HG03432 (cell line): Measurements from ENCODE around the gene PGLYRP4.
"Not testable (repeated sequence)": the region's sequence is repeated elsewhere in the genome, so short reads cannot be mapped to it uniquely, and the experiment has no call there.

Experiments used
- ATAC-seq: cut with Tn5 transposase; IDR thresholded peaks from one replicate; pipeline ENCODE4 v1.9.1; 2021; ENCODE audit warnings: mild to moderate bottlenecking, moderate library complexity; ENCODE audit not compliant: unreplicated experiment

PGLYRP4 gene

GRCh38 chr1:153357076-153357852 is 8.6 kb upstream of the PGLYRP4 start:
- no peak for ATAC-seq

GRCh38 chr1:153356392-153357075 is 7.9 kb upstream of the PGLYRP4 start:
- ATAC-seq: no peak

GRCh38 chr1:153355445-153356071 is 6.9 kb upstream of the PGLYRP4 start:
- ATAC-seq: no peak

DNA sequence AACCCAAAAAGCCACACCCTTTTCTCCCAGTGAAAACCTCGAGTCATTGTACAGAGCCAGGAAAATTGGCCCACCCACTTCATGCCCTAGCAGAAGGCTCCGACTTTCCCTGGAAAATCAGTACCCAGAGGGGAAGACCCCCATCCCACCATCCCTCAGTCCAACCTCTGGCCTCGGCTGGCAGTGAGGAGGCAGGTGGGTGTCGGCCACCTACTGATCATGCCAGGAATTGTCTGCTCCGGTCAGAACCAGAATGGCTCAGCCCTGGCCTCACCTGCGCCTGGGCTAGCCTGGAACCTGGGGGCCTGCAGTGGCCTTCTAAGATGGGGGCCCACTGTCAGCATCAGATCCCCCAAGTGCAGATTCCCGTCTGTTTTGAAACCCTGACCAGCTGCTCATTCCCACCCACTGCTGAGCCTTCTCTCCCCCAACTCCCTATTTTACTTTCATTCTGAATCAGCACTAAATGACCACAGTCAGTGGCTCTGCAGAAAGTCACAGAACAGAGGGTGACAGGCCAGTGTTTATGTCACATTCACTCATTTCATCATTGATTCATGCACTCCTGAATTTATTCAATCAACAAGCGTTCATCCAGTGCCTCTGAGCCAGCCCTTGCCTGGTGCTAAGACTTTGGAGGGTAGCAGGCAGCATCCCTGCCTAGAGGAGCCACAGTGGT is 6.0 kb upstream of the PGLYRP4 start:
- no peak for ATAC-seq

- no peak for ATAC-seq
Measured at GRCh38 chr1:153353226-153353947, 4.7 kb upstream of the PGLYRP4 start.

- ATAC-seq: no peak
Measured at GRCh38 chr1:153352523-153352922, 3.9 kb upstream of the PGLYRP4 start.

DNA sequence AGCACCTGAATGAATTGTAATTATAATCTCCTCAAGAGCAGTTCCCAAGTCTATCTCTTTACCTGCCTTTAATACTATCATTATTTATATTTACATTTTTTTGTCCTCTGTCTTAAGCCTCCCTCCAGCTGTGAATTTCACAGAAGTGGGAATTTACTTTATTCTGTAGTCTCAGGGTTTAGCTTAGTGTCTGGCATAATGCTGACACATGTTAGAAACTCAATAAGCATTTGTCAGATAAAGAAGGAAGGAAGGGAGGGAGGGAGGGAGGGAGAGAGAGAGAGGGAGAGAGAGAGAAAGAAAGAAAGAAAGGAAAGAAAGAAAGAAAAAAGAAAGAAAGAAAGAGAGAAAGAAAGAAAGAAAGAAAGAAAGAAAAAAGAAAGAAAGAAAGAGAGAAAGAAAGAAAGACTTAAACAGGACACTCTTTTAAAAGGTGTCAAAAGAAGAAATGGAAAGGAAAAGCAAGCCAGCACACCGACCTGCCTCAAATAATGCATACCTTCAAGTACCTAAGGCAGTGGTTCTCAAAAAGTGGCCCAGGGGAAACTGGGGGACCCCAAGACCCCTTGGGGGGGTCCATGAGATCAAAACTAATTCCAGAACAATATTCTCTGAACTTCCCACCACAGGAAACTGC is 1.8 kb upstream of the PGLYRP4 start:
- no peak for ATAC-seq

DNA sequence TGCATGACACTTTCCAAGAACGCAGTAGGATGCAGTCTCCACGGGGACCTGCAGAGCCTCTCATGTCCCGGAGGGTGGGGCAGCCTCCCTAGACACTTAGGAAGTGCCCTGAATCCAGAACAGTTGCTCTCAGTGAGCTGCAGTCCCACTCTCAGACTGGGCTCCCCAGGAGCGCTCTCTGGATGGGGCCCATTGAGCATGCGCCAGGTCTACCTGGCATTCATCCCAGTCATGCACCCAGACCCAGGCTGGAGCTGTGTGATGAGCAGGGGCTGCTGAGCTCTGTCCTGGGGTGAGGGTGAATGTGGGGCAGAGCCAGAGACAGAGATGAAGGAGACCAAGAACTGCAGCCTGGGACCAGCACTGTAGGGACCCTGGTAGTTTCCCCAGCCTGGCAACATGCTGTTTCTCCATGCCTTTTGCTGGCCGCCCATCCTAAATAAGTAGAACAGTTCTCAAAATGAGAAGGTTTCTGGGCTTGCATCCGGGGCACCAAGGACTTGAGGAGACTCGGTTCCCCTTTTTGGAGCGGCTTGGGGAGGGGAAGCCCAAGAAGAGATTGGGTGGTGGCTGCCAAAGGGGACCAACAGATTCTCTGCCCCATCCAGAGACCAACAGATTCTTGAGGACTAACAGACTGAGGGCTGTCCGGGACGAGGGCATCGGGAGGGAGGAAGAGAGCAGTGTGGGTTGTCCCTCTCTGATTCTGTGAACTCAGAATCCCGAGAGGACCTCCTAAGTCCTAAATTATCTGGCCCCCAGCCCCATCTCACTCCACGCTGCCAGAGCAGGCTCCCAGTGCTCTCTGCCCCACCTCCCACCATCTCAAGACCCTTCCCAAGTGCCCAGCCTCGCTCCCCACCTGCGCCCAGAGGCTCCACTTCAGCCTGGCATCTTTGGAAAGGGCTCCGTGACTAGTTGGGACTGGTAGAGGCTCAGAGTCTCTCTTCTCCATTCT is 1.0 kb upstream of the PGLYRP4 start:
- ATAC-seq: no peak

DNA sequence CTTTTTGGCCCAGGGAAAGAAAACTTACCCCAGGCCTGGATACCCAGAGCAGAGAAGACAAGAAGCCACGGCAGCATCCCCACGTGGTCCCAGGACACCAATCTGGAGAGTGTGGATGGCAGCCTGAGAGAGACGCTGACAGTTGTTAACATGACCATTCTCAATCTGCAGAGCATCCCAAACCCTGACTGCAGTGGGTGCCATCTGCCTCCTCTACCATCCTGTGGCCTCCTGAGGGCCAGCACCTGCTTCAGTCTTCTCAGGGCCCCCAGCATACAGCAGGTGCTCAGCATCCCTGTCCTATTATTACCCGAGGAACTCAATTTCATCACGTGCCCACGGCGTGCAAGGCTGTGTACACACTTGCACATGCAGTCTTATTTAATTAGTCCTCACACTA is 785 bp downstream of the PGLYRP4 start:
- ATAC-seq: no peak

- ATAC-seq: not testable (repeated sequence)
Measured at GRCh38 chr1:153347049-153347448, 1.6 kb downstream of the PGLYRP4 start.

DNA sequence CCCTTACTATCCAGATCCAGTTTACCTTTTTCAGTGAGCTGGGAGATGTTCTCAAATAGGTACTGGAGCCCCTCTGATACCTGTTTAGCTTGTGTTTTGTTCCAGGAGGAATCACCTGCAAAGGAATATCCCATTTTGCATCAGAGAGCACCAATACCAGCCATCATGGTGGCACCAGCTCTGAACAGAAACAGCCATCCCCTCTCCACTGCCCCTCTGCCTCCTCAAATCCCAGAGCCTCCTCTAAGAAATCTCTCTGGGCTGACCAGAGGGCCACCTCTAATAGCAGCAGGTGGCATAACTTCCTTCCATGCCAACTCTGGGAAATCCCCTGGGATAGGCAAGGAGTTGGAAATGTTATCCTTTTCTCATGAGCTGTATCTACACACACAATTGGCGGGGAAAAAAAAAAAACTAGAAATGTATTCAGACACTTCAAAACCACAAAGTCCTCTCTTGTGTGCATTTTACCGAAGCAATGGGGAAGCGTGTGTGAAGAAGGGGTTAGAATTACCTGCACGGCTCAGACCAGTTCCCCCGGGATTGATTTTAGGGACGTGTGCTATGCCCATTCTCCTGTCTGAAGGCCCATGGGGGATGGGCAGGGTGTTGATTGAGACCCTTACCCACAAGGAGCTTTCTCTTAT is 2.4 kb downstream of the PGLYRP4 start:
- no peak for ATAC-seq

DNA sequence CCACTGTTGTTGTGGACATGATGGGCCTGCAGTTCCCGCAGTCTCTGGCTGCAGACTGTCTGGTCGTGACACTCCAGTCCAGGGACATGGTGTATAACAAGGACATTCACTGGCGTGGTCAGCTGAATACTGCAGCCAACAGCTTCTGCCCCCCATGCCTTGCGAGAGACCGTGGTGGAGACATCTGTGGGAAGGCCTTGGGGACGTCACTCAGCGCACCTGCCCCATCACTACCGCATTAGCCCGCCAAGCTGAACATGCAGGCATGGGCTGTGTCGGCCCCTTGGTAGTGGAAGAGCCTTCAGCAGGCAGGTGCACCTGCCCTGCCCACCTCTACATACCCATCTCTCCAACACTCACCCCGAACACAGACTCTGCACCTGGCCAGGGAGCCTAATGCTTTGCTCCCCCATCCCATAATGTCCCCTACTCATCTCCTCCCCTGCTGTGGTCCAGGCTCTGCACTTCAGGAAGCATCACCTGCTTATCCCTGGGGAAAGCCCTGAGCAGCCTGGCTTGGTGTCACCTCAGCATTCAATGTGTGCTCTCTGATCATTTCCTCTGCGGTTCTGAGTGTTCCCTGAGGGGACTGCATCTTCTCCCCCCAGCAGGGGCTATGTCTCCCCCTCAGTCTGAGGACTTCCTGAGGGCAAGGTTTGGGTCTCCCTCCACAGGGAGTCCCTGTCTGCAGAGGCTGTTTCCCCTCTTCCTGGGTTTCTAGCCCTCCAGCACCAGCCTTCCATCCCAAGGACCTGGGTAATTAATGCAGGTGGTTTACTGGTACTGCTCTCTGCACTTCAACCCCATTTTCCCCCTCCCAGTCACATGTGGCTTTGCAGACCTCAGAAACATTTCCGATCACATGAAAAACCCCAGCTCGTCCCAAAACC is 3.2 kb downstream of the PGLYRP4 start:
- no peak for ATAC-seq

DNA sequence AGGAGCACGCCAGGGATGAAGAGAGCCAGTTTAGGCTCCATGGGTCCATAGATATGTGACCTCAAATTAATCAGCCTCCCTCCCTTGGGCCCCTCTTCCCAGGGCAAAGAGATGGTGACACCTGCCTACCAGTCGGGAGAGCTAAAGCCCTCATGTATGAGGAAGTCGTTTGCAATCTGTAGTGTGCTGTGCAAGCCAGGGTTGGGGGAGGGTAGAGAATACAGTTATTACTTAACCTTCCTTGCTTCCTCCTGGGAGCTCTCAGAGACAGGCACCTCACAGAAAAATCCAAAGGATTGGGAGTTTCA is 4.0 kb downstream of the PGLYRP4 start:
- ATAC-seq: no peak

GRCh38 chr1:153343811-153344717 is 4.6 kb downstream of the PGLYRP4 start:
- ATAC-seq: no peak

- no peak for ATAC-seq
Measured at GRCh38 chr1:153343040-153343681, 5.5 kb downstream of the PGLYRP4 start.

DNA sequence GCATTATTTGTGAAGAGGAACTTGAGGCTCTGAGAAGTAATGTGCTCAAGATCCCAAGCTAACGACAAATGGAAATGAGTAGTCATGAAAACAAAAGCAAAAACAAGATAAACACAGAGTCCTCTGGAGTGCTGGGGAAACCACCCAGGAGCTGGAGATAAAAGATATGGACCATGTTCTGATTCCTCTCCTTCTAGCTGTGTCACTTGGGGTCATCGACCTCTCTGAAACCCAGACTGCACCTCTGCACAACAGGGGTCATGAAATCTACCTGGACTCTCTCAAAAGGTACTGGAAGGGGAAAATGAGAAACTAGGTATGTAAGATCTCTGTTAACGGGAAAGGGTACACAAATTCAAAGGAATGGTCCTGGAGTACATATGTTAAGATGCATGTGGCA is 6.5 kb downstream of the PGLYRP4 start:
- no peak for ATAC-seq
